Keratinocyte (primary cell): ENCODE measurements around the gene ENPP6. TPM values are rescaled to one million over a fixed set of nuclear protein-coding genes. Genes with fewer than 3 reads are reported as not detected.

Experiments
- DNase-seq: peaks from one replicate; pipeline ENCODE4 v3.0.0-alpha.2; 2011; ENCODE audit warnings: low read depth, missing footprints, low spot score
- FAIRE-seq: peaks from 2 replicates; lab custom pipeline; 2011; peaks lifted over from hg19 to GRCh38; lab: Jason Lieb, UNC
- H2AFZ ChIP-seq: 2 replicates; pipeline ENCODE4 v1.6.0; 2012; ENCODE audit warnings: low read length, control low read depth, inconsistent platforms; ENCODE audit not compliant: control insufficient read depth
- H3K27ac ChIP-seq: 2 replicates; pipeline ENCODE4 v1.5.1; 2011; ENCODE audit warnings: low read length; ENCODE audit not compliant: control insufficient read depth, insufficient read depth
- H3K27me3 ChIP-seq: 3 replicates; pipeline ENCODE4 v1.6.0; 2011; ENCODE audit warnings: low read length; ENCODE audit not compliant: control insufficient read depth, insufficient read depth; ENCODE audit errors: extremely low read depth
- H3K36me3 ChIP-seq, 2 experiments: 2 replicates in 1 of 2; 3 replicates in 1 of 2; pipeline ENCODE4 v1.5.1; 2011; ENCODE audit warnings: low read length in 2 of 2, mild to moderate bottlenecking in 1 of 2; ENCODE audit not compliant: control insufficient read depth in 2 of 2, insufficient read depth in 2 of 2; ENCODE audit errors: extremely low read depth in 1 of 2
- H3K4me1 ChIP-seq: 3 replicates; pipeline ENCODE4 v1.5.1; 2011; ENCODE audit warnings: low read length; ENCODE audit not compliant: control insufficient read depth, insufficient read depth; ENCODE audit errors: extremely low read depth
- H3K4me2 ChIP-seq: 3 replicates; pipeline ENCODE4 v1.6.0; 2011; ENCODE audit warnings: low read depth, low read length; ENCODE audit not compliant: control insufficient read depth, insufficient read depth; ENCODE audit errors: extremely low read depth
- H3K4me3 ChIP-seq, 3 experiments: fragments of 200-600 bp in 1 of 3; sonication (generic) in 1 of 3; 2 replicates in 2 of 3; 3 replicates in 1 of 3; pipeline ENCODE4 v1.5.1; 2011 to 2016; ENCODE audit warnings: low read length in 3 of 3, mild to moderate bottlenecking in 3 of 3, control low read depth in 2 of 3, inconsistent platforms in 1 of 3, low read depth in 1 of 3, mixed read lengths in 1 of 3, mixed run types in 1 of 3, moderate library complexity in 1 of 3; ENCODE audit not compliant: control insufficient read depth in 2 of 3, insufficient read depth in 2 of 3; ENCODE audit errors: extremely low read depth in 1 of 3
- H3K79me2 ChIP-seq: 2 replicates; pipeline ENCODE4 v1.6.0; 2012; ENCODE audit warnings: low read length; ENCODE audit not compliant: control insufficient read depth, insufficient read depth
- H3K9ac ChIP-seq: 3 replicates; pipeline ENCODE4 v1.6.0; 2011; ENCODE audit warnings: low read length; ENCODE audit not compliant: control insufficient read depth, insufficient read depth; ENCODE audit errors: extremely low read depth
- H3K9me1 ChIP-seq: 3 replicates; pipeline ENCODE4 v1.6.0; 2011; ENCODE audit warnings: low read length; ENCODE audit not compliant: control insufficient read depth, insufficient read depth; ENCODE audit errors: extremely low read depth
- H3K9me3 ChIP-seq: 2 replicates; pipeline ENCODE4 v1.5.1; 2012; ENCODE audit warnings: low read depth, low read length; ENCODE audit not compliant: control insufficient read depth
- H4K20me1 ChIP-seq: 3 replicates; pipeline ENCODE4 v1.6.0; 2011; ENCODE audit warnings: low read length; ENCODE audit not compliant: control insufficient read depth, insufficient read depth; ENCODE audit errors: extremely low read depth
- CTCF ChIP-seq, 3 experiments: IDR thresholded peaks in 1 of 3; conservative IDR thresholded peaks in 1 of 3; optimal IDR thresholded peaks in 1 of 3; 2 replicates in 2 of 3; 3 replicates in 1 of 3; pipeline versions ENCODE3 to v1.5.1; 2011; ENCODE audit warnings: low read length in 3 of 3, mild to moderate bottlenecking in 3 of 3, moderate library complexity in 2 of 3, control low read depth in 1 of 3, inconsistent platforms in 1 of 3; ENCODE audit not compliant: insufficient read depth in 2 of 3; ENCODE audit errors: extremely low read depth in 1 of 3
- EZH2 ChIP-seq: IDR thresholded peaks from one replicate; pipeline ENCODE4 v1.6.1; 2012; ENCODE audit warnings: inconsistent platforms, mild to moderate bottlenecking, low read length, moderate library complexity
- dilution Hi-C: fragments of 300-500 bp; cut with MboI; formaldehyde crosslinking; loops from one replicate; pipeline ENCODE4 v1.7.0; 2020; ENCODE audit warnings: low sequenced_read_pairs; ENCODE audit not compliant: extremely low pct_ligation_motif_present
- polyA plus RNA-seq, 5 experiments: library from polyadenylated mRNA; depleted of rRNA in 3 of 5; stranded (reverse) in 3 of 5; stranded (forward) in 1 of 5; unstranded in 1 of 5; fragments of >200 nt; gene quantifications; 1 replicate in 1 of 5; 2 replicates in 3 of 5; 3 replicates in 1 of 5; pipeline versions ENCODE4 v1.2.1 to v1.2.3, GENCODE V29; 2011 to 2012; ENCODE audit warnings: missing spikeins in 2 of 5, low read depth in 1 of 5, low replicate concordance in 1 of 5

Gene ENPP6
- polyA plus RNA-seq, 1 donor (not counting 4 experiments of a cell fraction or from before 2014, with no cell fraction given) = not detected

DNA sequence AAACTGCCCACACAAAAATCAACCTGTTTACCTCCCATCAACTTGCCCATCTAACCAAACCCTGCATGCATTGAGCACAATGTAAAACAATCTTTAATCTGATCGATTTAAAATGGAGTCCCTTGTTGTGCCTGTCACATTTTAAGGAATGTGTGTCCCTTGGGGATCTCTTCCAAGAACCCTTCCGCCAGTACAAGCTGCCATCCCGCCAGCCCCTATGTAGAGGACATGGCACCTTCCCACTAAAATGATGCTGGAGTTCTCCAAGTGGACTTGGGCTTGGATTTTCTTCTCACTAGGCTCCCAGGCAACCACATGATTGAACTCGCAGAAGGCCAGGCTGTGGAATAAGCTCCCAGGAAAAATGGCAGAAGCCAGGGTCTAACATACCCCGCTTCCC lies 45.8 kb upstream of the ENPP6 start:
- Histone ChIP-seq H3K79me2 (no peaks in the 10 kb centered on the region), H3K9ac (no peak overlapping the region), H2AFZ (no peak overlapping the region), H3K9me3 (no peaks in the 10 kb centered on the region), H3K27ac (no peak overlapping the region), H4K20me1 (no peaks in the 10 kb centered on the region), H3K4me3 (no peak overlapping the region), H3K9me1 (no peaks in the 10 kb centered on the region), H3K4me1 (peaks cover 9% of the 10 kb centered on the region), H3K4me2 (no peak overlapping the region), H3K27me3 (no peaks in the 10 kb centered on the region), H3K36me3 (no peaks in the 10 kb centered on the region)
- no peak for FAIRE-seq
- dilution Hi-C loops = no loop called here
- DNase-seq = no peak
- TF ChIP-seq CTCF (optimal IDR thresholded peaks at IDR 0.05 in 1 of 3, IDR thresholded peaks at IDR 0.05 in 1 of 3, conservative IDR thresholded peaks at IDR 0.05 in 1 of 3; ENCODE audit: extremely low read depth in 1 of 3, insufficient read depth in 2 of 3, low read length in 3 of 3) = no peak
- no peak for TF ChIP-seq EZH2

DNA sequence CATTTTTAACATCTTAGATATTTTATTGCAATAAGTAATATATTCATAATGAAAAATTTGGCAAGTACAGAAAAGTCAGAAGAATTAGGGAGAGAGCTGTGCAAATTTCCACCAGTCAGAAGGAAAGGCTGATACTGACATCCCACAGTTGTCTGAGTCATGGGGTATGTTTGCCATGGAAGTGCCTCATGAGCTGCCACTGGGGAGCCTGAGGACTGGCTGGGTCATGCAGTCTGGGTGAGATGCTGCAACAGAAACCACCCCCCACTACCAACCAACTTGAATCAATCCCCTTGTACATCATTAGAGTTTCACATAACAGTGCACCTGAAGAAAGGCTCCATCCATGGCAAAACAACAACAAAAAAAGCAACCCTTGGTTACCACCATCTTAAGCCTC lies 45.2 kb upstream of the ENPP6 start:
- no peaks in the 10 kb centered on the region for H3K9me1 ChIP-seq
- H3K79me2 ChIP-seq = no peaks in the 10 kb centered on the region
- no peak for TF ChIP-seq EZH2
- no peak for TF ChIP-seq CTCF (optimal IDR thresholded peaks at IDR 0.05 in 1 of 3, IDR thresholded peaks at IDR 0.05 in 1 of 3, conservative IDR thresholded peaks at IDR 0.05 in 1 of 3; ENCODE audit: extremely low read depth in 1 of 3, insufficient read depth in 2 of 3, low read length in 3 of 3)
- peaks cover 6% of the 10 kb centered on the region for H3K4me1 ChIP-seq
- no peaks in the 10 kb centered on the region for H3K27me3 ChIP-seq
- no peak overlapping the region for H3K9ac ChIP-seq
- FAIRE-seq = no peak
- H3K36me3 ChIP-seq = no peaks in the 10 kb centered on the region
- no peaks in the 10 kb centered on the region for H3K9me3 ChIP-seq
- no peak overlapping the region for H3K4me2 ChIP-seq
- DNase-seq = no peak
- no peaks in the 10 kb centered on the region for H4K20me1 ChIP-seq
- dilution Hi-C loops = no loop called here
- no peak overlapping the region for H2AFZ ChIP-seq
- H3K27ac ChIP-seq = no peak overlapping the region
- H3K4me3 ChIP-seq = no peak overlapping the region
